ENCODE data around the gene RBM47. TPM values are rescaled to one million over a fixed set of nuclear protein-coding genes. Genes with fewer than 3 reads are reported as not detected.

The RBM47 gene
- 0.09 and 0.32 TPM in 2 replicates for total RNA-seq

GRCh38 chr4:40629401-40630334 is at the start of gene RBM47:
RBM47 (minus strand) TSS chr4:40629864; CDS start chr4:40438893, 190,971 bp downstream.

Other genes starting within 250 kb of the RBM47 start
- not detected in 2 replicates for gene NSUN7, start 120.1 kb upstream of the RBM47 start, total RNA-seq

Data from bronchial smooth muscle cell (primary cell).